Measurements from ENCODE around the gene CA4.

GRCh38 chr17:60102632-60103096, 47.1 kb upstream of the CA4 start:
- TF ChIP-seq EZH2 (IDR thresholded peaks at IDR 0.05; ENCODE audit: borderline replicate concordance) = no peak
- TF ChIP-seq CTCF (IDR thresholded peaks at IDR 0.05; ENCODE audit: poor library complexity) = no peak
- no peak for TF ChIP-seq EZH2phosphoT487 (IDR thresholded peaks at IDR 0.05; ENCODE audit: low read depth, severe bottlenecking, unreplicated experiment)

Data from hepatocyte (in vitro differentiated cells).